Measurements from ENCODE around the gene SMIM36.

SMIM36 gene

DNA sequence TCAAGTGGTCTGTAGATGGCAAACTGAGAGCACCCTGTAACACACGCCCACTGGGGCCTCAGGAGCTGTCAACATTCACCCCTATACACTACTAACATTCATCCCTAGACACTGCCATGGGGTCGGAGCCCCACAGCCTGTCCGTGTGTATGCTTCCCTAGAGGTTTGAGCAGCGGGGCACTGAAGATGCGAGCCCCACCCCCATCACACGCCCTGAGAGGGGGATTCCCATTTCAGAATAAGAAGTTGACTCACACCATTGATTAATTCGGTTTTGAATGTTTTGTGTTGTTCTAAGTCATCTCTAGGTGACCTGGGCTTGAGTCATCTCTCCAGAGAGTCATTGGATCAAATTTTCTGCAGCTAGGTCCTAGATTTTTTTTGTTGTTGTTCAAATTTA is 52.3 kb downstream of the SMIM36 start:
- Histone ChIP-seq H3K27ac (ENCODE audit: insufficient read depth, low read length, poor library complexity, severe bottlenecking) (no peak overlapping the region), H3K9me3 (ENCODE audit: control insufficient read depth, low read length) (no peaks in the 10 kb centered on the region), H3K36me3 (ENCODE audit: control insufficient read depth, insufficient read depth, low read length) (no peaks in the 10 kb centered on the region), H3K4me1 (ENCODE audit: control insufficient read depth, insufficient read depth, low read length, poor library complexity, severe bottlenecking) (no peaks in the 10 kb centered on the region), H3K4me3 (ENCODE audit: insufficient read depth, low read depth, low read length, poor library complexity, severe bottlenecking) (no peak overlapping the region), H3K27me3 (replicated peaks; ENCODE audit: control insufficient read depth, insufficient read depth, low read length, poor library complexity, severe bottlenecking) (no peaks in the 10 kb centered on the region)
- no peak for DNase-seq

GRCh38 chr17:55458287-55458900 is 52.9 kb downstream of the SMIM36 start:
- H3K27ac ChIP-seq (ENCODE audit: insufficient read depth, low read length, poor library complexity, severe bottlenecking) = no peak overlapping the region
- H3K27me3 ChIP-seq (replicated peaks; ENCODE audit: control insufficient read depth, insufficient read depth, low read length, poor library complexity, severe bottlenecking) = no peaks in the 10 kb centered on the region
- no peaks in the 10 kb centered on the region for H3K36me3 ChIP-seq (ENCODE audit: control insufficient read depth, insufficient read depth, low read length)
- no peak for DNase-seq
- H3K4me1 ChIP-seq (ENCODE audit: control insufficient read depth, insufficient read depth, low read length, poor library complexity, severe bottlenecking) = no peaks in the 10 kb centered on the region
- no peaks in the 10 kb centered on the region for H3K9me3 ChIP-seq (ENCODE audit: control insufficient read depth, low read length)
- H3K4me3 ChIP-seq (ENCODE audit: insufficient read depth, low read depth, low read length, poor library complexity, severe bottlenecking) = no peak overlapping the region

DNA sequence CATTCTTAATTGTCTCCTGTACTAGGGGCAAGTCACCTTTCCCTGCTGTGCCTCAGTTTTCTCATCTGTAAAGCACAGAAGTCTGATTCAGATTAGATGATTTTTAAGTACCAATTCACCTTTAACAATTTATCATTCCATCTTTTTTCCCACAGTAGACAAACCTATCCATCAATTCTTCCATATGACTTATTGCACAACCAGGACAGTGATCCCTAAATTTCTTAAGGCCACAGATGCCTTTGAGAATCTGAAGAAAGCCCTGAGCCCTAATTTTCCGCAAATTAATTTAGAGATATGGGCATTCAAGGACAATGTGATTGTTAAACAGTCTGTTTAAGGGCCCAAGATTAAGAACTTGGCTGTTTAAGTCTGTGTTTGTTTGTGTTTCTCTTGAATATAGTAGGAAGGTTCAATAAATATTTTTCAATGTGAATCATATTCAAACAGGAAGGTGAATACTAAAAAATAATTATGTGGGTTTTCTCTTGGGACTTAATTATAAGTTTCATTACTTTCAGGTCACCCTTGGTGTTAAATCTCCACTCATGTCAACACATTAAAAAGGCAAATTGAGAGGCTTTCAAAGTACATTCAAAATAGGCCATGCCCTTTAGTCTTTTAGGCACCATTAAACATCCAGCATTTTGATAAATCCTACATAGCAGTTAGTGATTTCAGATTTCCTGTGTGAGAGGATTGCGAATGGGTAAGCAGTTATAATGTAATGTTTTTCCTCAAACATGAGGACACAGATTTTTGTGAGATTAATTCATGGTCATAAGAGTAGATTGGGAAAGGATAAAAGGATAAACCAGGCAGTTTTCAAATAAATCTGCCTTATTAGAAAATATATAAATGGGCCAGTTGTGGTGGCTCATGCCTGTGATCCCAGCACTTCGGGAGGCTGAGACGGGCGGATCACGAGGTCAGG is 54.7 kb downstream of the SMIM36 start:
- Histone ChIP-seq H3K27me3 (replicated peaks; ENCODE audit: control insufficient read depth, insufficient read depth, low read length, poor library complexity, severe bottlenecking) (no peaks in the 10 kb centered on the region), H3K27ac (ENCODE audit: insufficient read depth, low read length, poor library complexity, severe bottlenecking) (no peak overlapping the region), H3K4me1 (ENCODE audit: control insufficient read depth, insufficient read depth, low read length, poor library complexity, severe bottlenecking) (no peaks in the 10 kb centered on the region), H3K4me3 (ENCODE audit: insufficient read depth, low read depth, low read length, poor library complexity, severe bottlenecking) (no peak overlapping the region), H3K36me3 (ENCODE audit: control insufficient read depth, insufficient read depth, low read length) (no peaks in the 10 kb centered on the region), H3K9me3 (ENCODE audit: control insufficient read depth, low read length) (no peaks in the 10 kb centered on the region)
- DNase-seq = no peak

DNA sequence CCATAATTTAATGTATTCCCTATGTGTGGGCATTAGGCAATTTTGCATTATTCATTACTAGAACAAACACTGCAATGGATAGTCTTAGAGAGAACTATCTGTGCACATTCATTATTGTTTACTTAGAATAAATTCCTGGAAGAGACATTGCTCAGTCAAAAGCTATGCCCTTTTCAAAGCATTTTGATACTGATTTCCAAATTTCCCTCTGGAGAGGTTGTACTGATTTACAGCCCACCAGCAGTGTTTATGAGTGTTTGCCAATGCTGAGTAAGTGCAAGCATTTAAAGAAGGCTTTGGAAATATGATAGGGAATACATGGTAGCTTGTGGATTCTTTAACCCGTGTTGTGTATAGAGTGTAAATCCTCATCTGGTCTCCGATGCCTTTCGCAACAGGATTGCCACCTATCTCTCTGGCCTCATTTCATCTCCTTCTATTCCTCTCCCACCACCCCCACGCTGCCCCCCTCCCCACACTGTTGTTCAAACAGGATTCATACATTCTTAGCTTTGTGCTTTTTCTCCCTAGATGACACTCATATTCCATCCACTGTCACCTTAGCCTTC is 56.3 kb downstream of the SMIM36 start:
- DNase-seq = no peak
- H3K4me1 ChIP-seq (ENCODE audit: control insufficient read depth, insufficient read depth, low read length, poor library complexity, severe bottlenecking) = no peaks in the 10 kb centered on the region
- H3K27ac ChIP-seq (ENCODE audit: insufficient read depth, low read length, poor library complexity, severe bottlenecking) = no peak overlapping the region
- no peak overlapping the region for H3K4me3 ChIP-seq (ENCODE audit: insufficient read depth, low read depth, low read length, poor library complexity, severe bottlenecking)
- H3K27me3 ChIP-seq (replicated peaks; ENCODE audit: control insufficient read depth, insufficient read depth, low read length, poor library complexity, severe bottlenecking) = no peaks in the 10 kb centered on the region
- no peaks in the 10 kb centered on the region for H3K9me3 ChIP-seq (ENCODE audit: control insufficient read depth, low read length)
- no peaks in the 10 kb centered on the region for H3K36me3 ChIP-seq (ENCODE audit: control insufficient read depth, insufficient read depth, low read length)

- H3K27me3 ChIP-seq (replicated peaks; ENCODE audit: control insufficient read depth, insufficient read depth, low read length, poor library complexity, severe bottlenecking) = no peaks in the 10 kb centered on the region
- H3K4me1 ChIP-seq (ENCODE audit: control insufficient read depth, insufficient read depth, low read length, poor library complexity, severe bottlenecking) = no peaks in the 10 kb centered on the region
- no peak for DNase-seq
- H3K9me3 ChIP-seq (ENCODE audit: control insufficient read depth, low read length) = no peaks in the 10 kb centered on the region
- no peak overlapping the region for H3K27ac ChIP-seq (ENCODE audit: insufficient read depth, low read length, poor library complexity, severe bottlenecking)
- no peaks in the 10 kb centered on the region for H3K36me3 ChIP-seq (ENCODE audit: control insufficient read depth, insufficient read depth, low read length)
- H3K4me3 ChIP-seq (ENCODE audit: insufficient read depth, low read depth, low read length, poor library complexity, severe bottlenecking) = no peak overlapping the region
Observed at GRCh38 chr17:55453839-55454557, 57.3 kb downstream of the SMIM36 start.

GRCh38 chr17:55452139-55452790 is 59.0 kb downstream of the SMIM36 start:
- Histone ChIP-seq H3K9me3 (ENCODE audit: control insufficient read depth, low read length) (no peaks in the 10 kb centered on the region), H3K4me3 (ENCODE audit: insufficient read depth, low read depth, low read length, poor library complexity, severe bottlenecking) (no peak overlapping the region), H3K4me1 (ENCODE audit: control insufficient read depth, insufficient read depth, low read length, poor library complexity, severe bottlenecking) (no peaks in the 10 kb centered on the region), H3K36me3 (ENCODE audit: control insufficient read depth, insufficient read depth, low read length) (no peaks in the 10 kb centered on the region), H3K27me3 (replicated peaks; ENCODE audit: control insufficient read depth, insufficient read depth, low read length, poor library complexity, severe bottlenecking) (no peaks in the 10 kb centered on the region), H3K27ac (ENCODE audit: insufficient read depth, low read length, poor library complexity, severe bottlenecking) (no peak overlapping the region)
- DNase-seq = no peak

- H3K27ac ChIP-seq (ENCODE audit: insufficient read depth, low read length, poor library complexity, severe bottlenecking) = no peak overlapping the region
- H3K9me3 ChIP-seq (ENCODE audit: control insufficient read depth, low read length) = no peaks in the 10 kb centered on the region
- H3K4me1 ChIP-seq (ENCODE audit: control insufficient read depth, insufficient read depth, low read length, poor library complexity, severe bottlenecking) = no peaks in the 10 kb centered on the region
- H3K4me3 ChIP-seq (ENCODE audit: insufficient read depth, low read depth, low read length, poor library complexity, severe bottlenecking) = no peak overlapping the region
- H3K27me3 ChIP-seq (replicated peaks; ENCODE audit: control insufficient read depth, insufficient read depth, low read length, poor library complexity, severe bottlenecking) = no peaks in the 10 kb centered on the region
- DNase-seq = no peak
- H3K36me3 ChIP-seq (ENCODE audit: control insufficient read depth, insufficient read depth, low read length) = no peaks in the 10 kb centered on the region
Observed at GRCh38 chr17:55451758-55452138, 59.5 kb downstream of the SMIM36 start.

DNA sequence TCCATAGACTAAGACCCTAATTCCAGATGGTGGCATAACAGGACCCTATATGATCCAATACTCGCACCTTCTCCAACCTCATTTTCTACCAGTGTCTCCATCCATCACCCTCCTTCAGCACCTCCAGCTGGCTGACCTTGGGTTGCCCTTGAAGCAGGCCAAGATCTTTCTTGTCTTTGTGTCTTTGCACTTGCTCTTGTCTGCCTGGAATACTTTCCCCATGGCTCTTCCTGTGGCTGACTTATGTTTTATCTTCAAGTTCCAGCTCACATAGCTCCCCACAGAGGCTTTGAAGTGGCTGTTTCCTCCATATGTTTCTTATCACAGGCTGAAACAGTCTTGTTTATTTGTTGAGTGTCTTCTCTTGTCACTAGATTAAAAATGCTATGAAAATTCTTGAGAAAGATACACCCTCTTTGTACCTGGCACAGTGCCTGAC is 60.0 kb downstream of the SMIM36 start:
- Histone ChIP-seq H3K4me3 (ENCODE audit: insufficient read depth, low read depth, low read length, poor library complexity, severe bottlenecking) (no peak overlapping the region), H3K36me3 (ENCODE audit: control insufficient read depth, insufficient read depth, low read length) (no peaks in the 10 kb centered on the region), H3K27ac (ENCODE audit: insufficient read depth, low read length, poor library complexity, severe bottlenecking) (no peak overlapping the region), H3K9me3 (ENCODE audit: control insufficient read depth, low read length) (no peaks in the 10 kb centered on the region), H3K27me3 (replicated peaks; ENCODE audit: control insufficient read depth, insufficient read depth, low read length, poor library complexity, severe bottlenecking) (no peaks in the 10 kb centered on the region), H3K4me1 (ENCODE audit: control insufficient read depth, insufficient read depth, low read length, poor library complexity, severe bottlenecking) (no peaks in the 10 kb centered on the region)
- DNase-seq = no peak

DNA sequence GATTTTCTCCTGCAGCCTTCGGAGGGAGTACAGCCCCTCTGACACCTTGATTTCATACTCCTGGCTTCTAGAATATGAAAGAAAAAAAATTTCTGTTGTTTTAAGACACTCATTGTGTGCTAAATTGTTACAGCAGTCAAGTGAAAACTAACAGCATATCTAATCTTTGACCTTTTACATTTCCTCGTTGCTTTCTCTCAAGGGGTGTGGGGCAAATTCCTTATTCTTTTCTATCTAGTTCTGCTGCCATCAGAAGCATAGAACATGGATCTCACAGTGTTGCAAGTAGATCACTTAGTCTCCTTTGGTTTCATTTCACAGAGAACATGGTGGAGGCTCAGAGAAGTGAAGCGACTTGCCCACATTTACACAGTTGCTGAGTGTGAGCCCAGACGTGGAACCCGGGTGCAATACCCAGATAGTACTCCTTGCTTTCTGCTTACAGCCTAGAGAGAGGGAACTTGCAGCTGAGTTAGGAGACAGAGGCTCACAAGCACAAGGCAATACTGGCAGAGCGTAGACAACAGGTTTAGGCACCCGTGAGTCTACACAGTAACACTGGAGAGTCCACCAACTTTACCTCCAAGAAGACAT is 60.9 kb downstream of the SMIM36 start:
- Histone ChIP-seq H3K27me3 (replicated peaks; ENCODE audit: control insufficient read depth, insufficient read depth, low read length, poor library complexity, severe bottlenecking) (no peaks in the 10 kb centered on the region), H3K9me3 (ENCODE audit: control insufficient read depth, low read length) (no peaks in the 10 kb centered on the region), H3K36me3 (ENCODE audit: control insufficient read depth, insufficient read depth, low read length) (no peaks in the 10 kb centered on the region), H3K4me1 (ENCODE audit: control insufficient read depth, insufficient read depth, low read length, poor library complexity, severe bottlenecking) (no peaks in the 10 kb centered on the region), H3K27ac (ENCODE audit: insufficient read depth, low read length, poor library complexity, severe bottlenecking) (no peak overlapping the region), H3K4me3 (ENCODE audit: insufficient read depth, low read depth, low read length, poor library complexity, severe bottlenecking) (no peak overlapping the region)
- no peak for DNase-seq

Data from effector memory CD4-positive, alpha-beta T cell (primary cell).